Testis (tissue), 2 donors: Measurements from ENCODE around the gene ZNF573.

Experiments used
- POLR2A ChIP-seq: fragments of 450-650 bp; IDR thresholded peaks from one replicate; pipeline ENCODE4 v1.6.1; 2017; ENCODE audit warnings: antibody characterized with exemption, mild to moderate bottlenecking, moderate library complexity
- TF ChIP-seq, protein P1 (sequence below), 3 experiments: fragments of 450-650 bp in 2 of 3; fragments of 200-600 bp in 1 of 3; sonication (generic) in 1 of 3; IDR thresholded peaks; one replicate each; pipeline ENCODE4 v1.5.1; 2016 to 2019; ENCODE audit warnings: antibody characterized with exemption in 3 of 3, mild to moderate bottlenecking in 2 of 3, moderate library complexity in 1 of 3

DNA sequence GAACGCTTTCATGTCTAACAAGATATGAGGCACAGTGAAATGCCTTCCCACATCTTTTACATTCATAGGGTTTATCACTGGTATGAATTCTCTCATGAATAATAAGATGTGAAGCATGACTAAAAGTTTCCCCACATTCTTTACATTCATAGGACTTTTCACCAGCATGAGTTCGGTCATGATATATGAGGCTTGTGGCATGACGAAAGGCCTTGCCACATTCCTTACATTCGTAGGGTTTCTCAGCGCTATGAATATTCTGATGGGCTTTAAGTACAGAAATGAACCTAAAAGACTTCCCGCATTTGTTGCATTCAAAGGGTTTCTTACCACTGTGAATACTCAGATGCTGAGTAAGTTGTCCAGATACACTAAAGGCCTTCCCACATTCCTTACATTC is 81.2 kb downstream of the ZNF573 start:
- TF ChIP-seq, protein P1, sequence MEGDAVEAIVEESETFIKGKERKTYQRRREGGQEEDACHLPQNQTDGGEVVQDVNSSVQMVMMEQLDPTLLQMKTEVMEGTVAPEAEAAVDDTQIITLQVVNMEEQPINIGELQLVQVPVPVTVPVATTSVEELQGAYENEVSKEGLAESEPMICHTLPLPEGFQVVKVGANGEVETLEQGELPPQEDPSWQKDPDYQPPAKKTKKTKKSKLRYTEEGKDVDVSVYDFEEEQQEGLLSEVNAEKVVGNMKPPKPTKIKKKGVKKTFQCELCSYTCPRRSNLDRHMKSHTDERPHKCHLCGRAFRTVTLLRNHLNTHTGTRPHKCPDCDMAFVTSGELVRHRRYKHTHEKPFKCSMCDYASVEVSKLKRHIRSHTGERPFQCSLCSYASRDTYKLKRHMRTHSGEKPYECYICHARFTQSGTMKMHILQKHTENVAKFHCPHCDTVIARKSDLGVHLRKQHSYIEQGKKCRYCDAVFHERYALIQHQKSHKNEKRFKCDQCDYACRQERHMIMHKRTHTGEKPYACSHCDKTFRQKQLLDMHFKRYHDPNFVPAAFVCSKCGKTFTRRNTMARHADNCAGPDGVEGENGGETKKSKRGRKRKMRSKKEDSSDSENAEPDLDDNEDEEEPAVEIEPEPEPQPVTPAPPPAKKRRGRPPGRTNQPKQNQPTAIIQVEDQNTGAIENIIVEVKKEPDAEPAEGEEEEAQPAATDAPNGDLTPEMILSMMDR (IDR thresholded peaks at IDR 0.05), result no peak
- no peak for TF ChIP-seq POLR2A
